ENCODE measurements around the gene ORM2.

Gene ORM2

GRCh38 chr9:114335745-114336144 is 6.1 kb downstream of the ORM2 start:
- H3K9me3 ChIP-seq (ENCODE audit: severe bottlenecking), result no peaks in the 10 kb centered on the region
- H3K27me3 ChIP-seq (ENCODE audit: insufficient read depth, low read depth, severe bottlenecking), result no peaks in the 10 kb centered on the region
- DNase-seq, result no peak
- H3K36me3 ChIP-seq, result peaks cover 55% of the 10 kb centered on the region
- no peak overlapping the region for H3K27ac ChIP-seq
- no peak overlapping the region for H3K4me3 ChIP-seq (ENCODE audit: low read depth, low read length)
- no peak for TF ChIP-seq CTCF (IDR thresholded peaks at IDR 0.05; ENCODE audit: low read depth, low read length)

- no peak for TF ChIP-seq CTCF (IDR thresholded peaks at IDR 0.05; ENCODE audit: low read depth, low read length)
- Histone ChIP-seq H3K36me3 (peaks cover 59% of the 10 kb centered on the region), H3K27ac (no peak overlapping the region), H3K27me3 (ENCODE audit: insufficient read depth, low read depth, severe bottlenecking) (no peaks in the 10 kb centered on the region), H3K9me3 (ENCODE audit: severe bottlenecking) (no peaks in the 10 kb centered on the region), H3K4me3 (ENCODE audit: low read depth, low read length) (no peak overlapping the region)
- no peak for DNase-seq
Observed at GRCh38 chr9:114336157-114336556, 6.5 kb downstream of the ORM2 start.

GRCh38 chr9:114336699-114337395 is 7.2 kb downstream of the ORM2 start:
- no peak for TF ChIP-seq CTCF (IDR thresholded peaks at IDR 0.05; ENCODE audit: low read depth, low read length)
- no peaks in the 10 kb centered on the region for H3K9me3 ChIP-seq (ENCODE audit: severe bottlenecking)
- H3K27me3 ChIP-seq (ENCODE audit: insufficient read depth, low read depth, severe bottlenecking), result no peaks in the 10 kb centered on the region
- no peak for DNase-seq
- H3K27ac ChIP-seq, result no peak overlapping the region
- peaks cover 66% of the 10 kb centered on the region for H3K36me3 ChIP-seq
- H3K4me3 ChIP-seq (ENCODE audit: low read depth, low read length), result no peak overlapping the region

- H3K4me3 ChIP-seq (ENCODE audit: low read depth, low read length), result no peak overlapping the region
- no peaks in the 10 kb centered on the region for H3K9me3 ChIP-seq (ENCODE audit: severe bottlenecking)
- DNase-seq, result no peak
- no peaks in the 10 kb centered on the region for H3K27me3 ChIP-seq (ENCODE audit: insufficient read depth, low read depth, severe bottlenecking)
- no peak for TF ChIP-seq CTCF (IDR thresholded peaks at IDR 0.05; ENCODE audit: low read depth, low read length)
- no peak overlapping the region for H3K27ac ChIP-seq
- H3K36me3 ChIP-seq, result peaks cover 78% of the 10 kb centered on the region
Observed at GRCh38 chr9:114338187-114338586, 8.5 kb downstream of the ORM2 start.

GRCh38 chr9:114339130-114339908 is 9.7 kb downstream of the ORM2 start:
- Histone ChIP-seq H3K36me3 (peaks cover 89% of the 10 kb centered on the region), H3K9me3 (ENCODE audit: severe bottlenecking) (no peaks in the 10 kb centered on the region), H3K27me3 (ENCODE audit: insufficient read depth, low read depth, severe bottlenecking) (no peaks in the 10 kb centered on the region), H3K4me3 (ENCODE audit: low read depth, low read length) (no peak overlapping the region), H3K27ac (no peak overlapping the region)
- TF ChIP-seq CTCF (IDR thresholded peaks at IDR 0.05; ENCODE audit: low read depth, low read length), result peak; percentile 96
- peak; percentile 64 for DNase-seq
